ENCODE results near the gene NRDE2. TPM values are rescaled to one million over a fixed set of nuclear protein-coding genes. Genes with fewer than 3 reads are reported as not detected.

The NRDE2 gene
- total RNA-seq, 4 donors from 2014 or later = 7.5 to 18.3 (median 10.2) TPM

DNA sequence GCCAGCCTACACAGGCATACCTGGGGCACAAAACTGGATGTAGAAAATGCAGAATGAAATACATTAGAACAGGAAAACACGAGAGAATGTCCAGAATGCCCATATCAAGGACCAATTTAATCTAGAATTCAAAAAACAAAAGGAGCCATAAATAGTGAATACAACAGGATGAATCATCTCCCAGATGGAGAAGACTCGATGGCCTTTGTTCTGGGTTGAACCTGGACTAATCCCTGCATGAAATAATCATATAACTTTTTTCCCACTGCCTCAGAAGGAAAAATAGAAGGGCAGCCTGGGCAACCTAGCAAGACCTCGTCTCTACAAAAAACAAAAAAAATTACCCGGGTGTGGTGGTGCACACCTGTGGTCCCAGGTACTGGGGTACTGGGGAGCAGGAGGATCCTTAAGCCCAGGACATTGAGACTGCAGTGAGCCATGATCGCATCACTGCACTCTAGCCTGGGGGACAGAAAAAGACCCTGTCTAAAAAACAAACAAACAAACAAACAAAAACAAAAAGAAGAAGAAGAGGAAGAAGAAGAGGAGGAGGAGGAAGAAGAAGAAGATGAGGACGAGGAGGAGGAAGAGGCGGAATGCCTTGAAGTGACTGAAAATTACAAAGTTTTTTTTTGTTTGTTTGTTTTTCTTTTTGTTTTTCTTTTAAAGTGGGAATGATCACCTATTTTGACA, 30.3 kb upstream of the NRDE2 start:
- TF ChIP-seq, protein P1, sequence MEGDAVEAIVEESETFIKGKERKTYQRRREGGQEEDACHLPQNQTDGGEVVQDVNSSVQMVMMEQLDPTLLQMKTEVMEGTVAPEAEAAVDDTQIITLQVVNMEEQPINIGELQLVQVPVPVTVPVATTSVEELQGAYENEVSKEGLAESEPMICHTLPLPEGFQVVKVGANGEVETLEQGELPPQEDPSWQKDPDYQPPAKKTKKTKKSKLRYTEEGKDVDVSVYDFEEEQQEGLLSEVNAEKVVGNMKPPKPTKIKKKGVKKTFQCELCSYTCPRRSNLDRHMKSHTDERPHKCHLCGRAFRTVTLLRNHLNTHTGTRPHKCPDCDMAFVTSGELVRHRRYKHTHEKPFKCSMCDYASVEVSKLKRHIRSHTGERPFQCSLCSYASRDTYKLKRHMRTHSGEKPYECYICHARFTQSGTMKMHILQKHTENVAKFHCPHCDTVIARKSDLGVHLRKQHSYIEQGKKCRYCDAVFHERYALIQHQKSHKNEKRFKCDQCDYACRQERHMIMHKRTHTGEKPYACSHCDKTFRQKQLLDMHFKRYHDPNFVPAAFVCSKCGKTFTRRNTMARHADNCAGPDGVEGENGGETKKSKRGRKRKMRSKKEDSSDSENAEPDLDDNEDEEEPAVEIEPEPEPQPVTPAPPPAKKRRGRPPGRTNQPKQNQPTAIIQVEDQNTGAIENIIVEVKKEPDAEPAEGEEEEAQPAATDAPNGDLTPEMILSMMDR (IDR thresholded peaks at IDR 0.05) = no peak
- TF ChIP-seq POLR2A (IDR thresholded peaks at IDR 0.05) = no peak
- no peak overlapping the region for H3K4me3 ChIP-seq (ENCODE audit: low read depth, poor library complexity, severe bottlenecking)
- intact Hi-C loops (cut with DNase I; ENCODE audit: low total_unique reads) = no loop called here
- no peak for DNase-seq (ENCODE audit: low spot score in 2 of 2)
- WGBS, 2 donors = 85 to 88% methylated on average over 7 of the region's 7 CpGs

DNA sequence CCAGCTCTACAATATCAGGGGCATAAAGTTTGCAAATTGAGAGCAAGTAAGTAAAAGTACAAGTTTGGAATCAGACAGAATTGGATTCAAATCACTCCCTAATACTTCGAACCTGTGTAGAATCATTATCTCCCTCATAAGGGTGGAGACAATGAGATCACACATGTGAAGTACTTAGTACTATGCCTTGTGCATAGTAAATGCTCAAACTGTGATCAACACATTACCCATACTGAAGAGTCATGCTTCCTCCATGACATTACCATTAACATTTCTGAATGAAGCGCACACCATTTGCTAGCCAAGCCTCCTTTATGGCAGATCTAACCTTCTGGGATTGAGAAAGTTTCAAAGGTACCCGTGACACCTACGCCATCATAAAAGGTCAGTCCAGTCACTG, 26.6 kb upstream of the NRDE2 start:
- TF ChIP-seq, protein P1 (IDR thresholded peaks at IDR 0.05) = no peak
- TF ChIP-seq POLR2A (IDR thresholded peaks at IDR 0.05) = no peak
- intact Hi-C loops (cut with DNase I; ENCODE audit: low total_unique reads) = no loop called here
- DNase-seq (ENCODE audit: low spot score in 2 of 2) = no peak
- no peak overlapping the region for H3K4me3 ChIP-seq (ENCODE audit: low read depth, poor library complexity, severe bottlenecking)
- 94 to 98% methylated on average over 4 of the region's 4 CpGs for WGBS, 2 donors

DNA sequence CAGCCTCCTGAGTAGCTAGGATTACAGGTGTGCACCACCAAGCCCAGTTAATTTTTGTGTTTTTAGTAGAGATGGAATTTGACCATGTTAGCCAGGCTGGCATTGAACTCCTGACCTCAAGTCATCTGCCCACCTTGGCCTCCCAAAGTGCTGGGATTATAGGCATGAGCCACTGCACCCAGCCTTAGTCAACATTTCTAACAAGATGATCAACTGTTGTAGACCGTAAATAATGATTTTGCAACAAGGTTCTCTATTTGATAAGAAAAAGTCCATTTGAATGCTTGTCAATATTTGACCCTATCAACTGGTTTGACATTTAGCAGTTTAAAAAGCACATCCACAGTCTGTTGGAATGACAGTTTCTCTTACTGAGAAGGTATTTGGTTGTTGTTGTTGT, 25.2 kb upstream of the NRDE2 start:
- intact Hi-C loops (cut with DNase I; ENCODE audit: low total_unique reads) = no loop called here
- no peak overlapping the region for H3K4me3 ChIP-seq (ENCODE audit: low read depth, poor library complexity, severe bottlenecking)
- no peak for DNase-seq (ENCODE audit: low spot score in 2 of 2)
- TF ChIP-seq, protein P1 (IDR thresholded peaks at IDR 0.05) = no peak
- WGBS, 2 donors = 96% methylated on average over 1 of the region's 1 CpG

DNA sequence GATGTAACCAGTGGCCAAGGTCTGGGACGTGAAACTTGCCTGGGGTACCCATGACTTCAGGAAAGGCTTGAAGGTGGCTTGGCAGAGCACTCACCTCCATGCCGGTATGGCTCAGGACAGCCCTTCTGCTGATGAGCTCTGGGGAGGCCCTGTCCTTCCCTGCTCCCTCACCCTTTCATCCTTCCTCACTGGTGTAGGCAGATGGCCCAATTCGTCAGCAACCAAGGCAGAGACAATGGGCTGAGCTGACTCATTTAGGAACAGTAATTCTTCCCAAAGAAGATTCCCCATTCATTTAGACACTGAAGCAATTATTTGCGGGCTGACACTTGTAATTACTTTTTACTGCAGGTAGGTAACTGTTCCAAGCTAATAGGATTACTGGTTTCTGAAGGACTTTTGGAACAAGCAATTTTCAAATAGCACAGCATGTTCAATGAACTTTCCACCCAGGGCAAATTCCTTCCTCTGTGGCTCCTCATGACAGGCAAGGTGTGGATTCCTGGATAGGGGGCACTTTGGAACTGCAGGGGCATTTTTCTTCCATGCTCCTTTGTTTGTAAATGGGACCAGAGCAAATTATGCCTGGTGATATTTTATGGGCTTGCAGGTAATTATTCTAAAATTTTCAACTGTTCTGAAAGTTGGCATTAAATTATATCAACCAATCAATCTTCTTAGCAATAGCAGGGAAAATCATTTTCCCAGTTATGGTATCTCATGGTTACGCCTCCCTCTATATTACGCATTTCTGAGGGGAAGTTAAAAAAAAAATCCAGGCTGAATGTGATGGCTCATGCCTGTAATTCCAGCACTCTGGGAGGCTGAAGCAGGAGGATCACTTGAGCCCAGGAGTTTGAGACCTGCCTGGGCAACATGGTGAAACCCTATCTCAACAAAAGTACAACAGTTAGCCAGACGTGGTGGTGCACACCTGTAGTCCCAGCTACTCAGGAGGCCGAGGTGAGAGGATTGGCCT, 24.1 kb upstream of the NRDE2 start:
- TF ChIP-seq, protein P1 (IDR thresholded peaks at IDR 0.05) = no peak
- no peak for TF ChIP-seq POLR2A (IDR thresholded peaks at IDR 0.05)
- 70 to 72% methylated on average over 8 of the region's 8 CpGs for WGBS, 2 donors
- intact Hi-C loops (cut with DNase I; ENCODE audit: low total_unique reads) = no loop called here

DNA sequence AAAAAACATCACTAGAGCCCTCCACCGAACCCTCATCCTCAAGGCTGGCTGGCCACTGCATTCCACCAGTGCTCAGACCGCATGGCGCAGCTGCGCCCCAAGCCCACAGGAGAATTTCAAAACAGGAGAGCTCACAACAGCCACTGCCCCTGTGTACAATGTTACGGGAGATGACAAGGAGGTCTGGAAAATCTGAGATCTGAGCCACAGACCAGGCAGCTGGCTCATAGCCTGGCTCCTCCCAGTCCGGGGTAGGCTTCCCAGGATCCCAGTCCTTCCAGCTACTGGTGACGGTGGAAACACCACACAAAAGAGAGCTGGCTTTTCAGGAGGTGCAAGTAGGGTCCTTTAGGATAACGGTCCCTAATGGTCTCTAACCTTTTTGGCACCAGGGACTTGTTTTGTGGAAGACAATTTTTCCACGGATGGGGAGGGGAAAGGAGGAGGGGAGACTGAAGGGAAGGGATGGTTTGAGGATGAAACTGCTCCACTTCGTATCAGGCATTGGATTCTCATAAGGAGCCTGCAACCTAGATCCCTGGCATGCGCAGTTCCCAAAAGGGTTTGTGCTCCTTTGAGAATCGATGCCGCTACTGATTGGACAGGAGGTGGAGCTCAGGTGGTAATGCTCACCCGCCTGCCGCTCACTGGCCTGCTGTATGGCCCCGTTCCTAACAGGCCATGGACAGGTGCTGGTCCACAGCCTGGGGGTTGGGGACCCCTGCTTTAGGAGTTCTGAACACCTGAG, 23.0 kb upstream of the NRDE2 start:
- intact Hi-C loops (cut with DNase I; ENCODE audit: low total_unique reads) = no loop called here
- no peak for DNase-seq (ENCODE audit: low spot score in 2 of 2)
- no peak for TF ChIP-seq POLR2A (IDR thresholded peaks at IDR 0.05)
- TF ChIP-seq, protein P1 (IDR thresholded peaks at IDR 0.05) = no peak
- 78 to 79% methylated on average over 16 of the region's 16 CpGs for WGBS, 2 donors
- no peak overlapping the region for H3K4me3 ChIP-seq (ENCODE audit: low read depth, poor library complexity, severe bottlenecking)

More for the DNA sequence above, 24.1 kb upstream of the NRDE2 start:
- H3K4me3 ChIP-seq (ENCODE audit: low read depth, poor library complexity, severe bottlenecking) = no peak overlapping the region
- no peak for DNase-seq (ENCODE audit: low spot score in 2 of 2)
